Ishikawa (cell line): ENCODE measurements around the gene OR5AN1.

Source experiments
- CEBPB ChIP-seq: IDR thresholded peaks from 2 replicates; pipeline ENCODE4 v1.6.1; 2012
- CREB1 ChIP-seq: IDR thresholded peaks from 2 replicates; pipeline ENCODE4 v1.6.1; 2012; ENCODE audit warnings: low read depth
- EGR1 ChIP-seq: IDR thresholded peaks from 2 replicates; pipeline ENCODE4 v1.6.1; 2012
- EP300 ChIP-seq: IDR thresholded peaks from 2 replicates; pipeline ENCODE4 v1.6.1; 2012; ENCODE audit warnings: borderline replicate concordance
- FOXM1 ChIP-seq: IDR thresholded peaks from 2 replicates; pipeline ENCODE4 v1.6.1; 2012; ENCODE audit warnings: low read depth, borderline replicate concordance
- MAX ChIP-seq: IDR thresholded peaks from 2 replicates; pipeline ENCODE4 v1.6.1; 2012
- NFIC ChIP-seq: IDR thresholded peaks from 2 replicates; pipeline ENCODE4 v1.6.1; 2012
- RAD21 ChIP-seq: IDR thresholded peaks from 2 replicates; pipeline ENCODE4 v1.6.1; 2012; ENCODE audit warnings: low read depth
- REST ChIP-seq: IDR thresholded peaks from 2 replicates; pipeline ENCODE4 v1.6.1; 2012; ENCODE audit warnings: low read depth, mild to moderate bottlenecking
- TAF1 ChIP-seq: IDR thresholded peaks from 2 replicates; pipeline ENCODE4 v1.6.1; 2012; ENCODE audit warnings: low read depth, mild to moderate bottlenecking
- TCF12 ChIP-seq: IDR thresholded peaks from 2 replicates; pipeline ENCODE4 v1.6.1; 2012; ENCODE audit warnings: low read depth
- TEAD4 ChIP-seq: IDR thresholded peaks from 2 replicates; pipeline ENCODE4 v1.6.1; 2012
- USF1 ChIP-seq: IDR thresholded peaks from 2 replicates; pipeline ENCODE4 v1.6.1; 2012
- YY1 ChIP-seq: IDR thresholded peaks from 2 replicates; pipeline ENCODE4 v1.6.1; 2012; ENCODE audit warnings: low read depth
- ZBTB7A ChIP-seq: IDR thresholded peaks from 2 replicates; pipeline ENCODE4 v1.6.1; 2012; ENCODE audit warnings: low read depth

Gene OR5AN1

GRCh38 chr11:59355226-59355625 lies 3.5 kb upstream of the OR5AN1 start:
- TF ChIP-seq YY1 (no peak), FOXM1 (no peak), TAF1 (no peak), EGR1 (no peak), ZBTB7A (no peak), TEAD4 (no peak), CREB1 (no peak), USF1 (no peak), EP300 (no peak), TCF12 (no peak), CEBPB (no peak), REST (no peak), MAX (no peak)

- TF ChIP-seq EP300 (no peak), MAX (no peak), ZBTB7A (no peak), CREB1 (no peak), RAD21 (no peak), FOXM1 (no peak), REST (no peak), EGR1 (no peak), CEBPB (no peak), YY1 (no peak), TAF1 (no peak)
Measured at GRCh38 chr11:59356561-59356960, 2.1 kb upstream of the OR5AN1 start.

- TF ChIP-seq CREB1: no peak
- TF ChIP-seq TEAD4: no peak
- no peak for TF ChIP-seq FOXM1
- no peak for TF ChIP-seq TAF1
- no peak for TF ChIP-seq MAX
- no peak for TF ChIP-seq EP300
Measured at GRCh38 chr11:59358020-59358419, 675 bp upstream of the OR5AN1 start.

GRCh38 chr11:59365232-59366018 lies 6.7 kb downstream of the OR5AN1 start:
- TF ChIP-seq REST: no peak
- TF ChIP-seq USF1: no peak
- TF ChIP-seq CEBPB: no peak
- TF ChIP-seq EP300: no peak
- no peak for TF ChIP-seq RAD21
- TF ChIP-seq YY1: no peak
- no peak for TF ChIP-seq EGR1
- TF ChIP-seq MAX: no peak
- TF ChIP-seq FOXM1: no peak
- no peak for TF ChIP-seq TAF1
- TF ChIP-seq ZBTB7A: no peak
- no peak for TF ChIP-seq TCF12
- no peak for TF ChIP-seq NFIC
- TF ChIP-seq CREB1: no peak
- TF ChIP-seq TEAD4: no peak
